Subcutaneous abdominal adipose tissue (tissue), 5 donors: ENCODE results near the gene DERL2.

ENCODE experiments used
- H3K27ac ChIP-seq: one replicate; pipeline ENCODE4 v1.7.0; 2013; ENCODE audit warnings: low read depth, mild to moderate bottlenecking, inconsistent platforms, low read length, moderate library complexity
- H3K27me3 ChIP-seq, 5 donors: one replicate each; pipeline ENCODE4 v1.7.0; 2013; ENCODE audit warnings: low read length in 5 of 5, inconsistent platforms in 1 of 5; ENCODE audit not compliant: control insufficient read depth in 5 of 5, insufficient read depth in 4 of 5
- H3K36me3 ChIP-seq, 5 donors: one replicate each; pipeline ENCODE4 v1.7.0; 2013; ENCODE audit warnings: low read length in 5 of 5; ENCODE audit not compliant: control insufficient read depth in 5 of 5, insufficient read depth in 5 of 5
- H3K4me1 ChIP-seq, 5 donors: one replicate each; pipeline ENCODE4 v1.7.0; 2013; ENCODE audit warnings: low read length in 5 of 5, mild to moderate bottlenecking in 3 of 5, moderate library complexity in 1 of 5; ENCODE audit not compliant: control insufficient read depth in 5 of 5, insufficient read depth in 5 of 5
- H3K4me3 ChIP-seq, 5 donors: one replicate each; pipeline ENCODE4 v1.7.0; 2013; ENCODE audit warnings: low read length in 5 of 5, low read depth in 1 of 5
- H3K9ac ChIP-seq, 5 donors: one replicate each; pipeline ENCODE4 v1.7.0; 2013; ENCODE audit warnings: low read length in 5 of 5, mild to moderate bottlenecking in 4 of 5, moderate library complexity in 3 of 5
- H3K9me3 ChIP-seq, 5 donors: one replicate each; pipeline ENCODE4 v1.7.0; 2013; ENCODE audit warnings: low read length in 5 of 5; ENCODE audit not compliant: control insufficient read depth in 5 of 5
- donor health status: healthy.
- donor health status: healthy.
- donor health status: healthy.
- donor health status: healthy.
- donor health status: healthy.

The DERL2 gene

DNA sequence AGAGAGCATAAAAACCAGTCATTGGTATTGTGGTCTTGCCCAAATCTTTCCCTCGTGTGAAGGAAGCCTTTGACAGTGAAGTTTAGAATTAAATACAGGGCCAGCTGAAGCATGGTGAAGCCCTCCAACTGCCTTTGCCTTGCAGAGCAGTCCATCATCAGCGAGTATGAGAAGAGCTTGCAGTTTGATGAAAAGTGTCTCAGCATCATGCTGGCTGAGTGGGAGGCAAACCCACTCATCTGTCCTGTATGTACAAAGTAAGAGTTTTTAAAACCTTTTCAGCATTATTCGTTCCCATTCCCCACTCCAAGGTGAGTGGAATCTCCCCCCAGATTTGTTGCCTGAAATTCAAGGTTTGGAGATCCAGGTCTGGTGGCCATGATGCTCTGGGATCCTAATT is 60.2 kb downstream of the DERL2 start:
- Histone ChIP-seq H3K9ac (no peak overlapping the region), H3K27me3 (no peaks in the 10 kb centered on the region), H3K4me1 (peaks cover under 1 to 6% (median 5%) of the 10 kb centered on the region in 5 donors), H3K9me3 (no peaks in the 10 kb centered on the region), H3K36me3 (peaks cover 35 to 79% (median 69%) of the 10 kb centered on the region in 5 donors), H3K27ac (no peak overlapping the region), H3K4me3 (no peak overlapping the region)

DNA sequence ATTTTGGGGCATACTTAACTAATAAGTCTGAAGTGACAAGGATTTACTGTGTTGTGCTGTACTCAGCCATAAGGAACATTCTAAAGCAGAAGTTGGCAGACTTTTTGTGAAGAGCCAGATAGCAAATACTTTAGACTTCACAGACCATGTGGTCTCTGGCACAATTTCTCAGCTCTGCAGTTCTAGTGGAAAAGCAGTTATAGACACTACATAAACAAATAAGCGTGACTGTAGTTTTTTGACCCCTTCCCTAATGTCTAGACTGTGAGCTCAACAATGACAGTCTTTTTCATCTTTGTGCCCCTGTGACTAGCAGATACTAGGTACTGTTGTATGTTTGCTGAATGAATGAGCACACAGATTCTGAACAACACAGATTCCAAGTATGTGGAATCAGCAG is 61.1 kb downstream of the DERL2 start:
- Histone ChIP-seq H3K9ac (no peak overlapping the region), H3K36me3 (peaks cover 35 to 73% (median 62%) of the 10 kb centered on the region in 5 donors), H3K27ac (no peak overlapping the region)

DNA sequence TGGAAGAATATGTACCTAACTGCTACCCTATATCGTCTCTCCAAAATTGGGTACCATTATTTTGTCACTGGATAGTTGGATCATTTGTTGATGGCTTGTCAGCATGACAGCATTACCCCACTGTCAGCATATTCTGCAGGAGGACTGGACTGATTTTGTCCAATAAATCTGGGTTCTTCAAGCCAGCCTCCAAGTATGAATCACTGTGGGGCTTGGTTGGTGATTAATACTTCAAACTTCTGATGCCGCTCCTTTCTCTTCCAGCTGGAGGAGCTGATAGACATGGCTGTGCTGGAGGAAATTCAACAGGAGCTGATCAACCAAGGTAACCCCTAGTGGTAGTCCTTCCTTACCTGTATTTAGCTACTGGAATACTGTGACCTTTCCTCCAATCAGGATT is 63.5 kb downstream of the DERL2 start:
- H3K27me3 ChIP-seq, result no peaks in the 10 kb centered on the region
- H3K4me1 ChIP-seq, result peaks cover 6 to 35% (median 23%) of the 10 kb centered on the region in 5 donors
- no peak overlapping the region for H3K9ac ChIP-seq
- H3K36me3 ChIP-seq, result peaks cover 23 to 51% (median 40%) of the 10 kb centered on the region in 5 donors
- H3K4me3 ChIP-seq, result no peak overlapping the region
- H3K27ac ChIP-seq, result no peak overlapping the region
- no peaks in the 10 kb centered on the region for H3K9me3 ChIP-seq

More for the DNA sequence above, 61.1 kb downstream of the DERL2 start:
- no peaks in the 10 kb centered on the region for H3K9me3 ChIP-seq
- no peak overlapping the region for H3K4me3 ChIP-seq
- H3K27me3 ChIP-seq, result no peaks in the 10 kb centered on the region
- H3K4me1 ChIP-seq, result peaks cover 3 to 15% (median 13%) of the 10 kb centered on the region in 5 donors
